H9 (cell line): ENCODE measurements around the gene STBD1. TPM values are rescaled to one million over a fixed set of nuclear protein-coding genes. Genes with fewer than 3 reads are reported as not detected.

Experiments
- DNase-seq: peaks from one replicate; pipeline ENCODE4 v3.0.0-alpha.2; 2017
- H2AFZ ChIP-seq: one replicate; pipeline ENCODE4 v1.6.1; 2013; ENCODE audit warnings: mild to moderate bottlenecking, low read length, control low read depth, moderate library complexity
- H2AK5ac ChIP-seq: 2 replicates; pipeline ENCODE4 v1.6.1; 2013; ENCODE audit warnings: low read length, control low read depth, mixed read lengths; ENCODE audit not compliant: insufficient read length
- H2BK120ac ChIP-seq: one replicate; pipeline ENCODE4 v1.6.1; 2013; ENCODE audit warnings: low read depth, mild to moderate bottlenecking, low read length, control low read depth, inconsistent platforms; ENCODE audit not compliant: poor library complexity, severe bottlenecking
- H2BK12ac ChIP-seq: 2 replicates; pipeline ENCODE4 v1.6.1; 2013; ENCODE audit warnings: low read length, control low read depth, mixed read lengths, low read depth; ENCODE audit not compliant: insufficient read length
- H2BK15ac ChIP-seq: 2 replicates; pipeline ENCODE4 v1.6.1; 2013; ENCODE audit warnings: low read depth, low read length, control low read depth
- H2BK20ac ChIP-seq: one replicate; pipeline ENCODE4 v1.6.1; 2013; ENCODE audit warnings: low read depth, mild to moderate bottlenecking, low read length, control low read depth, inconsistent platforms; ENCODE audit not compliant: poor library complexity, severe bottlenecking
- H2BK5ac ChIP-seq: 2 replicates; pipeline ENCODE4 v1.6.1; 2013; ENCODE audit warnings: low read length, control low read depth, mixed read lengths; ENCODE audit not compliant: insufficient read length
- H3K14ac ChIP-seq: 2 replicates; pipeline ENCODE4 v1.6.1; 2013; ENCODE audit warnings: low read length, control low read depth; ENCODE audit not compliant: insufficient read depth
- H3K18ac ChIP-seq: 2 replicates; pipeline ENCODE4 v1.6.1; 2013; ENCODE audit warnings: low read depth, mild to moderate bottlenecking, mixed read lengths, low read length, control low read depth; ENCODE audit not compliant: insufficient read length
- H3K23ac ChIP-seq: 2 replicates; pipeline ENCODE4 v1.6.1; 2013; ENCODE audit warnings: low read length, control low read depth, mixed read lengths, low read depth; ENCODE audit not compliant: insufficient read length
- H3K23me2 ChIP-seq: 2 replicates; pipeline ENCODE4 v1.6.1; 2013; ENCODE audit warnings: low read depth, mild to moderate bottlenecking, mixed read lengths, low read length, control low read depth; ENCODE audit not compliant: insufficient read length, poor library complexity, severe bottlenecking
- H3K27ac ChIP-seq: 2 replicates; pipeline ENCODE4 v1.5.1; 2013; ENCODE audit warnings: low read length, control low read depth, mixed read lengths, low read depth; ENCODE audit not compliant: insufficient read length
- H3K27me3 ChIP-seq: 2 replicates; pipeline ENCODE4 v1.6.1; 2013; ENCODE audit warnings: low read length, control low read depth, inconsistent platforms; ENCODE audit not compliant: insufficient read depth
- H3K4ac ChIP-seq: 2 replicates; pipeline ENCODE4 v1.6.1; 2013; ENCODE audit warnings: low read depth, mild to moderate bottlenecking, control low read depth, inconsistent platforms, low read length, moderate library complexity
- H3K4me1 ChIP-seq: 2 replicates; pipeline ENCODE4 v1.6.1; 2013; ENCODE audit warnings: low read length, control low read depth, inconsistent platforms; ENCODE audit not compliant: insufficient read depth
- H3K4me2 ChIP-seq: 2 replicates; pipeline ENCODE4 v1.6.1; 2013; ENCODE audit warnings: low read length, control low read depth, mixed read lengths; ENCODE audit not compliant: insufficient read length, insufficient read depth
- H3K56ac ChIP-seq: 2 replicates; pipeline ENCODE4 v1.6.1; 2013; ENCODE audit warnings: low read depth, mild to moderate bottlenecking, mixed read lengths, low read length, control low read depth; ENCODE audit not compliant: insufficient read length
- H3K79me1 ChIP-seq: 2 replicates; pipeline ENCODE4 v1.6.1; 2013; ENCODE audit warnings: low read depth, mild to moderate bottlenecking, moderate library complexity, low read length, control low read depth, inconsistent platforms; ENCODE audit not compliant: insufficient read depth, poor library complexity, severe bottlenecking
- H3K79me2 ChIP-seq: 2 replicates; pipeline ENCODE4 v1.6.1; 2013; ENCODE audit warnings: low read length, control low read depth, inconsistent platforms; ENCODE audit not compliant: insufficient read depth
- H3K9ac ChIP-seq: 2 replicates; pipeline ENCODE4 v1.6.1; 2013; ENCODE audit warnings: low read length, control low read depth, mixed read lengths; ENCODE audit not compliant: insufficient read length; ENCODE audit errors: extremely low read depth
- H3K9me3 ChIP-seq: one replicate; pipeline ENCODE4 v1.6.1; 2013; ENCODE audit warnings: low read depth, low read length, inconsistent platforms; ENCODE audit not compliant: control insufficient read depth
- H3T11ph ChIP-seq: one replicate; pipeline ENCODE4 v1.6.1; 2013; ENCODE audit warnings: mild to moderate bottlenecking, low read length, control low read depth, inconsistent platforms
- H4K20me1 ChIP-seq: one replicate; pipeline ENCODE4 v1.6.1; 2013; ENCODE audit not compliant: control insufficient read depth, insufficient read length, insufficient read depth
- H4K5ac ChIP-seq: 2 replicates; pipeline ENCODE4 v1.6.1; 2013; ENCODE audit warnings: low read depth, mild to moderate bottlenecking, mixed read lengths, low read length, control low read depth; ENCODE audit not compliant: insufficient read length
- H4K8ac ChIP-seq: replicated peaks from 2 replicates; pipeline ENCODE4 v1.6.1; 2013; ENCODE audit warnings: low read length, control low read depth, mixed read lengths, low read depth; ENCODE audit not compliant: insufficient read length
- H4K91ac ChIP-seq: 2 replicates; pipeline ENCODE4 v1.6.1; 2013; ENCODE audit warnings: low read depth, mild to moderate bottlenecking, moderate library complexity, mixed read lengths, low read length, control low read depth; ENCODE audit not compliant: insufficient read length
- H3K27ac Mint-ChIP-seq, 3 experiments: 2 replicates in 2 of 3; 3 replicates in 1 of 3; pipeline ENCODE4 v1.8.0; 2020 to 2021; ENCODE audit warnings: mixed read lengths in 3 of 3, mild to moderate bottlenecking in 1 of 3, moderate library complexity in 1 of 3
- H3K27me3 Mint-ChIP-seq: 2 replicates; pipeline ENCODE4 v1.8.0; 2021; ENCODE audit warnings: low read depth, mild to moderate bottlenecking, moderate library complexity, mixed read lengths
- H3K36me3 Mint-ChIP-seq, 3 experiments: 2 replicates in 2 of 3; 3 replicates in 1 of 3; pipeline ENCODE4 v1.8.0; 2020 to 2021; ENCODE audit warnings: low read depth in 3 of 3, mixed read lengths in 3 of 3; ENCODE audit not compliant: insufficient read depth in 1 of 3
- H3K4me1 Mint-ChIP-seq, 2 experiments: 2 replicates each; pipeline ENCODE4 v1.8.0; 2020; ENCODE audit warnings: mixed read lengths in 2 of 2
- H3K4me3 Mint-ChIP-seq, 2 experiments: 2 replicates in 1 of 2; 3 replicates in 1 of 2; pipeline ENCODE4 v1.8.0; 2020 to 2021; ENCODE audit warnings: mild to moderate bottlenecking in 2 of 2, mixed read lengths in 2 of 2, moderate library complexity in 1 of 2
- H3K9me3 Mint-ChIP-seq, 2 experiments: 2 replicates in 1 of 2; 3 replicates in 1 of 2; pipeline ENCODE4 v1.8.0; 2020; ENCODE audit warnings: mild to moderate bottlenecking in 2 of 2, mixed read lengths in 2 of 2, moderate library complexity in 1 of 2
- WGBS: extraction: QIAGEN DNeasy Blood & Tissue Kit; methylation state at CpG from one replicate; pipeline ENCODE4 v1.1.7; 2013; ENCODE audit warnings: missing lambda C conversion rate, low lambda C conversion rate, mixed read lengths; ENCODE audit not compliant: insufficient read length; ENCODE audit errors: extremely low coverage; 5-methylcytosine and 5-hydroxymethylcytosine counted together
- total RNA-seq: library from RNA; stranded (reverse); gene quantifications from 2 replicates; pipeline ENCODE4 v1.2.1, GENCODE V29; 2021
- TF ChIP-seq, protein P1 (sequence below): fragments of 200-600 bp; sonication (generic); conservative IDR thresholded peaks from 3 replicates; pipeline ENCODE4 v1.8.0; 2021; ENCODE audit warnings: antibody characterized with exemption, mild to moderate bottlenecking

The STBD1 gene
- total RNA-seq, 1 experiment from 2014 or later, result 1.1 TPM

GRCh38 chr4:76312457-76312856 lies 5.9 kb downstream of the STBD1 start:
- Histone ChIP-seq H2BK5ac (no peak overlapping the region), H4K91ac (no peak overlapping the region), H3K56ac (no peak overlapping the region), H2BK15ac (no peak overlapping the region), H3K9ac (no peak overlapping the region), H3K18ac (no peak overlapping the region), H3K23ac (no peak overlapping the region), H3K9me3 (no peaks in the 10 kb centered on the region), H4K8ac (no peak overlapping the region), H3K27ac (no peak overlapping the region), H4K5ac (no peak overlapping the region), H3K79me1 (no peaks in the 10 kb centered on the region), H2BK20ac (no peak overlapping the region), H2BK120ac (no peak overlapping the region), H3K4me1 (no peaks in the 10 kb centered on the region; the same call in 1 of the 2 replicates), H2AFZ (no peak overlapping the region), H3T11ph (no peak overlapping the region), H2BK12ac (no peak overlapping the region), H3K79me2 (no peaks in the 10 kb centered on the region), H3K4me2 (no peak overlapping the region), H3K4ac (no peak overlapping the region), H3K27me3 (no peaks in the 10 kb centered on the region), H4K20me1 (no peaks in the 10 kb centered on the region), H3K23me2 (peaks cover 3% of the 10 kb centered on the region), H3K14ac (no peak overlapping the region), H2AK5ac (no peak overlapping the region)
- no CpG with 5 or more reads among the region's 1 CpG for WGBS
- peaks cover 4 to 6% of the 10 kb centered on the region in 2 experiments; a peak in 4 of 5 replicates for H3K9me3 Mint-ChIP-seq
- no peak overlapping the region for H3K4me3 Mint-ChIP-seq
- no peak for DNase-seq
- peaks cover 6% of the 10 kb centered on the region for H3K27me3 Mint-ChIP-seq
- H3K27ac Mint-ChIP-seq, result no peak overlapping the region
- H3K4me1 Mint-ChIP-seq, result peaks cover 3 to 10% of the 10 kb centered on the region in 2 experiments
- TF ChIP-seq, protein P1, sequence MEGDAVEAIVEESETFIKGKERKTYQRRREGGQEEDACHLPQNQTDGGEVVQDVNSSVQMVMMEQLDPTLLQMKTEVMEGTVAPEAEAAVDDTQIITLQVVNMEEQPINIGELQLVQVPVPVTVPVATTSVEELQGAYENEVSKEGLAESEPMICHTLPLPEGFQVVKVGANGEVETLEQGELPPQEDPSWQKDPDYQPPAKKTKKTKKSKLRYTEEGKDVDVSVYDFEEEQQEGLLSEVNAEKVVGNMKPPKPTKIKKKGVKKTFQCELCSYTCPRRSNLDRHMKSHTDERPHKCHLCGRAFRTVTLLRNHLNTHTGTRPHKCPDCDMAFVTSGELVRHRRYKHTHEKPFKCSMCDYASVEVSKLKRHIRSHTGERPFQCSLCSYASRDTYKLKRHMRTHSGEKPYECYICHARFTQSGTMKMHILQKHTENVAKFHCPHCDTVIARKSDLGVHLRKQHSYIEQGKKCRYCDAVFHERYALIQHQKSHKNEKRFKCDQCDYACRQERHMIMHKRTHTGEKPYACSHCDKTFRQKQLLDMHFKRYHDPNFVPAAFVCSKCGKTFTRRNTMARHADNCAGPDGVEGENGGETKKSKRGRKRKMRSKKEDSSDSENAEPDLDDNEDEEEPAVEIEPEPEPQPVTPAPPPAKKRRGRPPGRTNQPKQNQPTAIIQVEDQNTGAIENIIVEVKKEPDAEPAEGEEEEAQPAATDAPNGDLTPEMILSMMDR, result no peak
- H3K36me3 Mint-ChIP-seq, result peaks cover 6 to 16% (median 15%) of the 10 kb centered on the region in 3 experiments; a peak in 6 of 7 replicates
